Stimulated activated CD4-positive, alpha-beta T cell treated with anti-CD3 and anti-CD28 coated beads, TNF-alpha, amount 100 ng/mL, for 24 hours (primary cell): ENCODE measurements around the gene CLDN20.
"Not testable (repeated sequence)": the region's sequence is repeated elsewhere in the genome, so short reads cannot be mapped to it uniquely, and the experiment has no call there.

Experiments
- DNase-seq, 3 experiments: peaks; one replicate each; pipeline ENCODE4 v3.0.0-alpha.2; 2020; ENCODE audit warnings: low read depth in 3 of 3

Gene CLDN20

GRCh38 chr6:155311583-155311982, 47.8 kb downstream of the CLDN20 start:
- DNase-seq = no peak

GRCh38 chr6:155312950-155313349, 49.1 kb downstream of the CLDN20 start:
- DNase-seq = not testable (repeated sequence)

- no peak for DNase-seq
Observed at GRCh38 chr6:155313602-155314091, 49.8 kb downstream of the CLDN20 start.

- DNase-seq = peak; percentile 96 to 99 (median 98)
Observed at GRCh38 chr6:155314092-155314772, 50.4 kb downstream of the CLDN20 start, which contains the start of gene TFB1M. Gene TFB1M, minus strand, starts transcription at chr6:155314484. Its CDS starts 56 bp downstream, at chr6:155314428.

GRCh38 chr6:155314773-155315515, 51.1 kb downstream of the CLDN20 start:
- peak in 2 of 3 experiments; percentile 45 to 54 for DNase-seq

GRCh38 chr6:155315516-155315871, 51.7 kb downstream of the CLDN20 start:
- DNase-seq = no peak

GRCh38 chr6:155316419-155316818, 52.6 kb downstream of the CLDN20 start:
- DNase-seq = no peak

GRCh38 chr6:155317186-155317585, 53.4 kb downstream of the CLDN20 start:
- DNase-seq = no peak

- no peak for DNase-seq
Observed at GRCh38 chr6:155319902-155320301, 56.1 kb downstream of the CLDN20 start.

- no peak for DNase-seq
Observed at GRCh38 chr6:155324172-155324571, 60.4 kb downstream of the CLDN20 start.

- no peak for DNase-seq
Observed at GRCh38 chr6:155324993-155325392, 61.2 kb downstream of the CLDN20 start.

- no peak for DNase-seq
Observed at GRCh38 chr6:155325700-155326516, 62.1 kb downstream of the CLDN20 start.
